ENCODE data around the gene CCDC183. TPM values are rescaled to one million over a fixed set of nuclear protein-coding genes. Genes with fewer than 3 reads are reported as not detected.

CCDC183 gene
- total and polyA plus RNA-seq, 2 of the 4 experiments (the other 2 are of a cell fraction) = under 0.01 to 0.29 TPM

DNA sequence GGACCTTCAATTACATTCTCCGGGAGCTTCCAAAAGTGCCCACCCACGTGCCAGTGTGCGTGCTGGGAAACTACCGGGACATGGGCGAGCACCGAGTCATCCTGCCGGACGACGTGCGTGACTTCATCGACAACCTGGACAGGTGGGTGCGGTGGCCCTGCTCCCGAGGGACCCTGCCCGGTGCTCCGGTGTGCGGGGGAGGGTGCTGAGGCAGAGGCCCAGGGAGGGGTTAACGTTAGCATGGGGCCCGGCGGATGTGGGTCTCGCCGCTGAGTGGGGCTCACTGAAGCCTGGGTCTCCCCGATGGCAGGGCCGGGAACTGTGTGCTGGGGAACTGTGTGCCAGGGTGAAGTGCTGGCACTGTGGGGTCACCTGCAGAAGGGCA is 35.6 kb downstream of the CCDC183 start:
- no peak overlapping the region for H3K4me2 ChIP-seq (ENCODE audit: low read depth, low read length)
- no peaks in the 10 kb centered on the region for H3K4me1 ChIP-seq (ENCODE audit: control insufficient read depth, insufficient read depth, low read length)
- dilution Hi-C loops (cut with HindIII; ENCODE audit: low sequenced_read_pairs, unreplicated experiment) = no loop called here
- no peak overlapping the region for H4K91ac ChIP-seq (ENCODE audit: insufficient read depth, low read depth, low read length)
- WGBS, 2 experiments (ENCODE audit: extremely low coverage in 2 of 2, insufficient read length in 1 of 2) = 97% methylated on average over 12 of the region's 23 CpGs; no CpG with 5 or more reads in 1 of the 2 experiments
- TF ChIP-seq, protein P1, sequence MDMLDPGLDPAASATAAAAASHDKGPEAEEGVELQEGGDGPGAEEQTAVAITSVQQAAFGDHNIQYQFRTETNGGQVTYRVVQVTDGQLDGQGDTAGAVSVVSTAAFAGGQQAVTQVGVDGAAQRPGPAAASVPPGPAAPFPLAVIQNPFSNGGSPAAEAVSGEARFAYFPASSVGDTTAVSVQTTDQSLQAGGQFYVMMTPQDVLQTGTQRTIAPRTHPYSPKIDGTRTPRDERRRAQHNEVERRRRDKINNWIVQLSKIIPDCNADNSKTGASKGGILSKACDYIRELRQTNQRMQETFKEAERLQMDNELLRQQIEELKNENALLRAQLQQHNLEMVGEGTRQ (IDR thresholded peaks at IDR 0.05; ENCODE audit: low read depth, low read length) = no peak
- TF ChIP-seq SMC3 (IDR thresholded peaks at IDR 0.05; ENCODE audit: low read depth, low read length) (no peak), RFX5 (IDR thresholded peaks at IDR 0.05; ENCODE audit: low read depth, low read length) (no peak), CEBPB (IDR thresholded peaks at IDR 0.05; ENCODE audit: low read depth, low read length) (no peak), RAD21 (IDR thresholded peaks at IDR 0.05; ENCODE audit: low read length) (no peak), RCOR1 (IDR thresholded peaks at IDR 0.05; ENCODE audit: insufficient replicate concordance, low read length) (no peak), NFE2L2 (IDR thresholded peaks at IDR 0.05; ENCODE audit: low read depth, low read length) (no peak), MAZ (IDR thresholded peaks at IDR 0.05; ENCODE audit: borderline replicate concordance, low read depth, low read length) (no peak), MAFK (IDR thresholded peaks at IDR 0.05; ENCODE audit: low read depth, low read length) (no peak), MXI1 (IDR thresholded peaks at IDR 0.05; ENCODE audit: borderline replicate concordance, low read depth, low read length) (no peak), BHLHE40 (IDR thresholded peaks at IDR 0.05; ENCODE audit: low read depth, low read length) (no peak), FOS (IDR thresholded peaks at IDR 0.05; ENCODE audit: low read depth, low read length) (no peak), CHD1 (IDR thresholded peaks at IDR 0.05; ENCODE audit: low read depth, low read length) (no peak), POLR2A (IDR thresholded peaks at IDR 0.05; ENCODE audit: low read depth, low read length) (no peak)
- TF ChIP-seq, protein P2, sequence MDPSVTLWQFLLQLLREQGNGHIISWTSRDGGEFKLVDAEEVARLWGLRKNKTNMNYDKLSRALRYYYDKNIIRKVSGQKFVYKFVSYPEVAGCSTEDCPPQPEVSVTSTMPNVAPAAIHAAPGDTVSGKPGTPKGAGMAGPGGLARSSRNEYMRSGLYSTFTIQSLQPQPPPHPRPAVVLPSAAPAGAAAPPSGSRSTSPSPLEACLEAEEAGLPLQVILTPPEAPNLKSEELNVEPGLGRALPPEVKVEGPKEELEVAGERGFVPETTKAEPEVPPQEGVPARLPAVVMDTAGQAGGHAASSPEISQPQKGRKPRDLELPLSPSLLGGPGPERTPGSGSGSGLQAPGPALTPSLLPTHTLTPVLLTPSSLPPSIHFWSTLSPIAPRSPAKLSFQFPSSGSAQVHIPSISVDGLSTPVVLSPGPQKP (IDR thresholded peaks at IDR 0.05; ENCODE audit: borderline replicate concordance, low read depth, low read length) = no peak
- TF ChIP-seq, protein P3, sequence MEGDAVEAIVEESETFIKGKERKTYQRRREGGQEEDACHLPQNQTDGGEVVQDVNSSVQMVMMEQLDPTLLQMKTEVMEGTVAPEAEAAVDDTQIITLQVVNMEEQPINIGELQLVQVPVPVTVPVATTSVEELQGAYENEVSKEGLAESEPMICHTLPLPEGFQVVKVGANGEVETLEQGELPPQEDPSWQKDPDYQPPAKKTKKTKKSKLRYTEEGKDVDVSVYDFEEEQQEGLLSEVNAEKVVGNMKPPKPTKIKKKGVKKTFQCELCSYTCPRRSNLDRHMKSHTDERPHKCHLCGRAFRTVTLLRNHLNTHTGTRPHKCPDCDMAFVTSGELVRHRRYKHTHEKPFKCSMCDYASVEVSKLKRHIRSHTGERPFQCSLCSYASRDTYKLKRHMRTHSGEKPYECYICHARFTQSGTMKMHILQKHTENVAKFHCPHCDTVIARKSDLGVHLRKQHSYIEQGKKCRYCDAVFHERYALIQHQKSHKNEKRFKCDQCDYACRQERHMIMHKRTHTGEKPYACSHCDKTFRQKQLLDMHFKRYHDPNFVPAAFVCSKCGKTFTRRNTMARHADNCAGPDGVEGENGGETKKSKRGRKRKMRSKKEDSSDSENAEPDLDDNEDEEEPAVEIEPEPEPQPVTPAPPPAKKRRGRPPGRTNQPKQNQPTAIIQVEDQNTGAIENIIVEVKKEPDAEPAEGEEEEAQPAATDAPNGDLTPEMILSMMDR (conservative IDR thresholded peaks at IDR 0.05; ENCODE audit: low read depth, low read length) = no peak
- no peak overlapping the region for H3K4ac ChIP-seq (ENCODE audit: low read depth, low read length)
- no peak overlapping the region for H3K27ac ChIP-seq (ENCODE audit: insufficient read depth, low read length)
- CTCF ChIA-PET = no interaction called here
- POLR2A ChIA-PET (ENCODE audit: unreplicated experiment) = no interaction called here
- no peak overlapping the region for H3K4me3 ChIP-seq (ENCODE audit: insufficient read depth, low read depth, low read length)
- no peak overlapping the region for H2AK5ac ChIP-seq (ENCODE audit: low read depth, low read length)
- no peak overlapping the region for H3K14ac ChIP-seq (replicated peaks; ENCODE audit: low read depth, low read length)
- no peaks in the 10 kb centered on the region for H3K9me1 ChIP-seq (ENCODE audit: insufficient read depth, low read length)
- no peak overlapping the region for H4K5ac ChIP-seq (ENCODE audit: low read depth, low read length)
- peaks cover 0 to 3% of the 10 kb centered on the region in 2 experiments; a peak in 1 of 4 replicates for H3K79me1 ChIP-seq (ENCODE audit: low read depth in 1 of 2, low read length in 2 of 2)
- H2BK20ac ChIP-seq (ENCODE audit: low read depth, low read length) = no peak overlapping the region
- no peak overlapping the region for H2AFZ ChIP-seq (replicated peaks; ENCODE audit: low read length, poor library complexity)
- peaks cover 54% of the 10 kb centered on the region for H3K36me3 ChIP-seq (ENCODE audit: control insufficient read depth, insufficient read depth, low read length)
- BruUV-seq (replicated peaks) = no TSS peak
- H2AK9ac ChIP-seq (replicated peaks; ENCODE audit: low read depth, low read length, poor library complexity) = no peak overlapping the region
- no peak overlapping the region for H2BK120ac ChIP-seq (ENCODE audit: low read depth, low read length)
- H2BK5ac ChIP-seq (ENCODE audit: low read depth, low read length, poor library complexity, severe bottlenecking) = no peak overlapping the region
- H3K27me3 ChIP-seq (ENCODE audit: control insufficient read depth, insufficient read depth, low read length) = no peaks in the 10 kb centered on the region
- no peak overlapping the region for H3K23ac ChIP-seq (ENCODE audit: low read depth, low read length)
- H4K8ac ChIP-seq (ENCODE audit: low read depth in 2 of 2, low read length in 2 of 2) = no peak overlapping the region
- in situ Hi-C loops (cut with MboI; ENCODE audit: low sequenced_read_pairs) = no loop called here
- H3K9me3 ChIP-seq (ENCODE audit: control insufficient read depth, insufficient read depth, low read length) = no peaks in the 10 kb centered on the region
- no peak overlapping the region for H3K9ac ChIP-seq (ENCODE audit: low read depth, low read length)
- DNase-seq (no peak), ATAC-seq (ENCODE audit: low read depth) (no peak)
- H4K20me1 ChIP-seq (ENCODE audit: insufficient read depth, low read length) = no peaks in the 10 kb centered on the region
- no peak overlapping the region for H2BK15ac ChIP-seq (ENCODE audit: low read depth, low read length)
- H3K18ac ChIP-seq (ENCODE audit: low read depth, low read length) = no peak overlapping the region
- intact Hi-C loops (cut with micrococcal nuclease) = no loop called here
- no peak overlapping the region for H3K56ac ChIP-seq (ENCODE audit: extremely low read depth, insufficient read depth, low read length)
